Measurements from ENCODE around the gene OR2L13.

OR2L13 gene

DNA sequence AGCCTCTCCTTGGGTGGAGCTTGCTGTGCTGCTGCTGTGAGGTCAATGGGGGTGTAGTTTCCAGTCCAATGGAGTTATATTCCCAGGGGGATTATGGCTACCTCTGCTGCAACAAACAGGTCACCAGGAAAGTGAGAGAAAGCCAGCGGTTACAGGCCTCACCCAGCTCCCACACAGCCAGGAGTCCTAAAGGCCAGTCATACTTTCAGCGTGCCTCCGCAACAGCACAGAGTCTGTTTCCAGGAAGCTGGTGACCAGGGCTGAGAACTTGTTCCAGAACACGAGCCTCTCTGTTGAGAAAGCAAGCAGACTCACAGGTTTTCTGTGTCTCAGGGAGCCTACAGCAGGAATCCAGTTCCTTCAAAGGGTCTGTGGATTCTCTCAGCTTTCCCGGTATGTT is 32.7 kb downstream of the OR2L13 start:
- Histone ChIP-seq H3K4me1 (ENCODE audit: control insufficient read depth, insufficient read depth, low read length) (no peaks in the 10 kb centered on the region), H3K36me3 (ENCODE audit: control insufficient read depth, insufficient read depth, low read length) (no peaks in the 10 kb centered on the region), H3K27me3 (ENCODE audit: control insufficient read depth, insufficient read depth, low read length) (no peaks in the 10 kb centered on the region), H3K4me3 (ENCODE audit: low read length) (no peak overlapping the region), H3K27ac (ENCODE audit: low read depth, low read length) (no peak overlapping the region), H3K9ac (ENCODE audit: low read length) (no peak overlapping the region)

DNA sequence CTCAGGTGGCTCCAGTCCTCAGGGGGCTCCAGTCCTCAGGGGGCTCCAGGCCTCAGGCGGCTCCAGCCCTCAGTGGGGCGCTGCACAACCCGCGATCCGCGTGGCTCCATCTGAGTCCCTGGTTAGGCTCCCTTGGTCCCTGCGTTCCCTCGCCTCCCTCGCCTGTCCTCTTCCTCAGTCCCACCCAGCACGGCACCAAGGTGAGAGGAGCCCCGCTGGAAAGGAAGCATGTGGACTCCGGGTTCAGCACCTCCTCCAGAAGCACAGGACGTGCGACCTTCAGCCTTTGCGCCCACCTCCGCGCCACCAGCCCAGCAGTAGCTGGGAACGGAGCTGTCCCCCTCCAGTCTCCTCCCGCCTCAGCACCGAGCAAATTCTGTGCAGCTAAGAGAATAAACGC is 41.8 kb downstream of the OR2L13 start:
- Histone ChIP-seq H3K36me3 (ENCODE audit: control insufficient read depth, insufficient read depth, low read length) (no peaks in the 10 kb centered on the region), H3K27me3 (ENCODE audit: control insufficient read depth, insufficient read depth, low read length) (no peaks in the 10 kb centered on the region), H3K9ac (ENCODE audit: low read length) (no peak overlapping the region), H3K4me3 (ENCODE audit: low read length) (no peak overlapping the region), H3K27ac (ENCODE audit: low read depth, low read length) (no peak overlapping the region), H3K4me1 (ENCODE audit: control insufficient read depth, insufficient read depth, low read length) (no peaks in the 10 kb centered on the region)

DNA sequence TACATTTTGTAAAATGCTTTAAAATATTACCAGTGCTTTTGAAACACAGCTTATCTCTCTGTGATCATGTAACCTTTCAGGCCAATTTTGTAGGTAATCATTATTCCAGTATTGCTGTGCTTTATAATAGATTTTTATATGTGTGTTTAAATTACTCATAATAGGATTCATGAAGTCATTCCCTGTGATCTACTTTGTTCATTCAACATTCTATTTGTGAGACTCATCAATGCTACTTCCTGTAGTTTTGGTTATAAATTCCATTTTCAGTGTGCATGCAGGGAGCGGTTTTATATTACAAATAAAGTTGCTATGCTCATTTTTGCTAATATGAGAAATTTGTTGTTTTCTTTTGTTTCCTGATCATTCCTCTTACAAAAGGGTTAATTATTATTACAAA is 45.9 kb downstream of the OR2L13 start:
- Histone ChIP-seq H3K4me3 (ENCODE audit: low read length) (no peak overlapping the region), H3K9ac (ENCODE audit: low read length) (no peak overlapping the region), H3K27ac (ENCODE audit: low read depth, low read length) (no peak overlapping the region), H3K4me1 (ENCODE audit: control insufficient read depth, insufficient read depth, low read length) (no peaks in the 10 kb centered on the region), H3K36me3 (ENCODE audit: control insufficient read depth, insufficient read depth, low read length) (no peaks in the 10 kb centered on the region), H3K27me3 (ENCODE audit: control insufficient read depth, insufficient read depth, low read length) (no peaks in the 10 kb centered on the region)

DNA sequence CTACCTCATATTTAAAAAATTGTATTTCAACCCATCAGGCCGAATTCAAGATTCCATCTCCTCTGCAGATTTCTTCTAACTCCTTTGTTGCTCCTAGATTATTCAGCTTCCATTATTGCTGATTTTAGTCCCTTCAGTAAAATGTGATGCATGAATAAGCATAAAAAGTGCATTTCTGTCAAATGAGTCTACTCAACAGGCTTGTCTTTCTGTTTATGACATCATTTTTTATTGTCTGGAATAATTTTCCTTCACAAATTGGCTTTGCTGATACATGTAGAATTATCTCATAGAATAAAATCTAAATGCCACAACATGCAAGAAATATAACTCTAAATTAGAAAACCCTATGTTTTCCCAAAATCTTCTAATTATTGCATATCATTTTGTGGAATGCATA is 48.3 kb downstream of the OR2L13 start:
- H3K27me3 ChIP-seq (ENCODE audit: control insufficient read depth, insufficient read depth, low read length) = no peaks in the 10 kb centered on the region
- H3K36me3 ChIP-seq (ENCODE audit: control insufficient read depth, insufficient read depth, low read length) = no peaks in the 10 kb centered on the region
- no peaks in the 10 kb centered on the region for H3K4me1 ChIP-seq (ENCODE audit: control insufficient read depth, insufficient read depth, low read length)
- no peak overlapping the region for H3K9ac ChIP-seq (ENCODE audit: low read length)
- H3K4me3 ChIP-seq (ENCODE audit: low read length) = no peak overlapping the region
- no peak overlapping the region for H3K27ac ChIP-seq (ENCODE audit: low read depth, low read length)

DNA sequence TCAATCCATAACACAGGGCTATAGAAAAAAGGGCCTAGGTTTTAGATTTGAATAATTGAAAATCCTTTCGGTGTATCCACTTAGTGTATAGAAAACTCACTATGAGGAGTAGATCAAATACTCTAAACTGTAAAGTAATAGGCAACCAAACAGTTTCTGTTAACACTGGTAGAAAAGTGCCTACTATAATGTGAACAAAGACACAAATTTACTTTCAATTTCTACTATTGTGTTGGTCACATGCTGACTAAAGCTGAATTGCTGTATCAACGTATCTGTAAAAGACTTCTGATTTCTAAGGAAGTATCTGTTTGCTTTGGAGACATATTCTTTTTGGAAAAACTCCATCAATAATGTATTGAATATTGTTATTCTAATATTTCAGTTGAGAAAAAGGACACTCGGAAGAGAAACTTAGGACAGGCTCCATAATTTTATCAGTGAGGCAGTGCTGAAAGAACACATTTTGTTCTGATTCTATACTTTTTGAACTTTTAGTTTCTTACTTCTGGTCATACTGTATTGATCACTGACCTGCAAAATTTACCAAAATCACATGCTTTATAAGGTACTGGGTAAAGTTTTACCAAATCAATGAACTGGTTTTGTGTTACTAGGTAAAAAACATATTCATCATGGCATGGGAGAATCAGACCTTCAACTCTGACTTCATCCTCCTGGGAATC is 49.7 kb downstream of the OR2L13 start, which contains the start of gene OR2M5:
OR2M5 (plus strand) TSS at position 636 of the 686 bp plus-strand sequence; CDS start at position 636, 0 bp downstream.
- no peaks in the 10 kb centered on the region for H3K36me3 ChIP-seq (ENCODE audit: control insufficient read depth, insufficient read depth, low read length)
- H3K4me1 ChIP-seq (ENCODE audit: control insufficient read depth, insufficient read depth, low read length) = no peaks in the 10 kb centered on the region
- H3K9ac ChIP-seq (ENCODE audit: low read length) = no peak within 1 kb of the TSS
- no peak within 1 kb of the TSS for H3K4me3 ChIP-seq (ENCODE audit: low read length)
- H3K27ac ChIP-seq (ENCODE audit: low read depth, low read length) = no peak within 1 kb of the TSS
- H3K27me3 ChIP-seq (ENCODE audit: control insufficient read depth, insufficient read depth, low read length) = no peaks in the 10 kb centered on the region
